GM11168 (cell line): Measurements from ENCODE around the gene DEFB108B.
"Not testable (repeated sequence)": the region's sequence is repeated elsewhere in the genome, so short reads cannot be mapped to it uniquely, and the experiment has no call there.

Experiments used
- in situ Hi-C: fragments of 300-500 bp; cut with MboI; formaldehyde crosslinking; loops from one replicate; pipeline ENCODE4 v1.12.0; 2022; ENCODE audit warnings: low sequenced_read_pairs; ENCODE audit not compliant: unreplicated experiment

DEFB108B gene

DNA sequence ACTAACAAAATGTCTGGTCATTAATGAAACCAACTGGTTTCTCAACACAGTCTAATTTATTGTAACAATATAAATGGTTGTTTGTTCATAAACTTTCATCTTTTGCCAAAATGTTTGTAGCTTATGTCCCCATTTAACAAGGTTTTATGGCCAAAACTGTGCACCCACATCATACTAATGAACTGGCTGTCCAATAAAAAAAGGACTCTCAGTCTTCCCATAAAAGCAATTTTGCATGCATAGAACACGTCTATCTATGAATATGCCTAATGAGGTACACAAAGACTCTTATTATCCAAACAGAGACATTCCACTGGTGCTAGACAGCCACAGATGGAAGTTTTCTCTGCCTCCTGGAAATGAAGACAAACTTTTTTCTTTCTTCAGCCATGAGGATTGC, at the start of gene DEFB108B:
Gene DEFB108B, plus strand, starts transcription at position 390 of the 400 bp plus-strand sequence. Its CDS starts 0 bp downstream, at position 390.
- in situ Hi-C loops: not testable (repeated sequence)

DNA sequence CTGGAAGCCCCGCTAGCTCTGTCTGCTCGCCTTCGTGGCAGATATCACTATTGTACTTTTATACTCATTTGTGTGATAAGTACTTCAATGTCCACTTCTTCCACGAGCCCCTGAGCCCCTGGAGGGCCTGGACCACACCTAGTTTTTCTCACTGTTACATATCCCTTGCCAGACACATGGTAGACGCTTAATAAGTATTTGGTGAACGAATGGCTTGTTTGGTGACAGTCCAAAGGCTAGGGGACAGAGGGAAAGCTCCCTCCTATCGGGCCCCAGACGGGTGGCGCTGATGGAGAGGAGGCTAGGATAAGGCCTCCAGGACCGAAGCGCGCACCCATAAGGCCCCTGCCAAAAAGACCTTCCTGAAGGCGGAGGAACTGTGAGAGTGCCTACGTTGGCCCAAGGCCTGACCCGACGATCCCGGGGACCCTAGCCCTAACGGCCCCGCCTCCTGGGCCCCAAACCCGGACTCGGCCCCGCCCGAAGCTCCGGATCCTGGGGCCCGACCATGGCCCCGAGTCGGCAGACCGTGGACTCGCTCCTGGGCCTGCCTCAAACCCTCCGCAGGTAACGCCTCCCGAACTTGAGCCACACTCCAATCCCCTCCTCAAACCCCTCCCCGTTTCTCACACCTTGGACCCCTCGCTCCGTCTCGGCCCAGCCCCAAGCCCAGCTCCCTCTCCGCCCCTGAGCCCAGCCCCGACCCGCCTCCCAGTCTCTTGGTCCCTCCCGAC, 46.7 kb upstream of the DEFB108B start:
- in situ Hi-C loops: not testable (repeated sequence)

- in situ Hi-C loops: not testable (repeated sequence)
These were observed 46.2 kb upstream of the DEFB108B start for GRCh38 chr11:71786848-71787097.

DNA sequence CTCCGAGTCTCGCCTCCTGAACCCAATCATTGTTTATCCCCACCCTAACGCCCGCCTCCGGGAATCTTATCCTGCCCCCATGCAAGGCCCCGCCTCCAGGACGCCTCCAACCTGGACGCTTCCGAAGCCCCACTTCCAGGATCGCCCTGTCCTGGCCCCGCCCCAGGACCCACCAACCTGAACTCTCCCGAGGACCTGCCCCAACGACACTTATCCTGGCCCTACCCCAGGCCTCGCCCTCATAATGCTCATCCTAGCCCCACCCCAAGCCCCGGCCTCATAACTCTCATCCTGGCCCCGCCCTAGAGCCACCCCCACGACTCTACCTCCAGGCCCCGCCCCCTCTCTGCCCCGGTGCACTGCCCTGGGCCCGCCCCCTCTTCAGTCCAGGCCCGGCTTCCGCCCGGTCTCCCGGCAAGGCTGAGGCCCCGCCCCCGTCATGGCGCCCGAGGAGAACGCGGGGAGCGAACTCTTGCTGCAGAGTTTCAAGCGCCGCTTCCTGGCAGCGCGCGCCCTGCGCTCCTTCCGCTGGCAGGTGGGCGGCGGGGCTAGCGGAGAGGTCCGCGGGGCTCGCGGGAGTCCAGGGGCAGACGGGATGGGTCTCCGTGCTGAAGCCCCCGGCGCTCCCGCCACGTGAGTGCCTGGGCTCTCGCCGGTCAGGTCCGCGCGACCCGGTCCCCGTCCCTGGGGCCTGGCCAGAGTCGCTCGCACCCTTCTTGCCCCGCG, 45.7 kb upstream of the DEFB108B start:
- in situ Hi-C loops: no loop called here

GRCh38 chr11:71787824-71788454, 45.1 kb upstream of the DEFB108B start:
- in situ Hi-C loops: not testable (repeated sequence)

DNA sequence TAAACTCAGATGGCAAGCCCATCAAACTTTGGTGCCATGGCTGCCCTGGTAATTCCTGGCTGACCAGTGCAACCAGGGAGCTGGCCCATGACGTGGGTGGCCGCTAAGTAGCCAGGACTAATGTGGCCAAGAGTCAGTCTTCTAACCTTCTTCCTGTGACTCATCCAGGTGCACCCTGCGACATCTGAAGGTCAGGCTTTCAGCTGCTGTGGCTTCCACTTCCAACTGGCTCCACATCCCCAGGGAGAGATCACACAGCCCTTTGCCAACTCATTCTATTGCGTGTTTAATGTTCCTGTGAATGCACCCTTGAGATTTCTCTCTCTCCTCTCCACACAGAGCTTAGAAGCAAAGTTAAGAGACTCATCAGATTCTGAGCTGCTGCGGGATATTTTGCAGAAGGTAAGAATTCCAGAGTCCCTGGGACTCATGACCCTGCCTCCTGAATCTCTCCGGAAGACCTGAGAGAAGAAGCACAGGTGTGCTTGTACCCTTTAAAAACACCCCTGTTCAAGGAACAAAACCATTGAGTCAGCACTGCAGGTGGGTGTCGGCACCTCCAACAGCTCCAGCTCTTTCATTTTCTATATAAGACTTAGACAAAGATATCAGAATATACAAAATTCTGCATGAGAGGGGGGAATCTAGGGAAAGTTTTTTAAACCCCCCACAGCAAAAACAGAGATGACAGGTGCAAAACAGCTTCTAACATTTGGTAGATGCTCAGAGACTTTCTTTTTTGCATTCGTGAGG, 43.4 kb upstream of the DEFB108B start:
- in situ Hi-C loops: not testable (repeated sequence)

DNA sequence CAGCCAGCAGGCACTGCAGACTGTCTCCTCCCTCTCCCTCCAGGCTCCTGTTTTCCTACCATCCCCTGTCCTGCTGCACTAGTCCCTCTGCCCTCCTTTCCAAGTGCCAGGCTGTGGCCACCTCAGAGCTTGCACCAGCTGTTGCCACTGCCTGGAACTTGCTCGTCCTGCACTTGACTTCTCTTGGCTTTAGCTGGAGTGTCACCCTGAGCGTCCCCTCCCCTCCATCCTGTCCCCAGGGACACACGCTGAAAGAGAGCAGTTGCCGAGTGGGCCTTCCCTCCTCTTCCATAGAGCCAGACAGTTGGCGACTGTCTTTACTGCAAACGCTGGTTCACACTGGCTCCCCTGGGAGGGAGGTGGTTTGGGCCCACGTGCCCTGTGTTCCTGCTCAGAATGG, 41.9 kb upstream of the DEFB108B start:
- in situ Hi-C loops: not testable (repeated sequence)

- in situ Hi-C loops: not testable (repeated sequence)
These were observed 40.3 kb upstream of the DEFB108B start for GRCh38 chr11:71792621-71793235.

DNA sequence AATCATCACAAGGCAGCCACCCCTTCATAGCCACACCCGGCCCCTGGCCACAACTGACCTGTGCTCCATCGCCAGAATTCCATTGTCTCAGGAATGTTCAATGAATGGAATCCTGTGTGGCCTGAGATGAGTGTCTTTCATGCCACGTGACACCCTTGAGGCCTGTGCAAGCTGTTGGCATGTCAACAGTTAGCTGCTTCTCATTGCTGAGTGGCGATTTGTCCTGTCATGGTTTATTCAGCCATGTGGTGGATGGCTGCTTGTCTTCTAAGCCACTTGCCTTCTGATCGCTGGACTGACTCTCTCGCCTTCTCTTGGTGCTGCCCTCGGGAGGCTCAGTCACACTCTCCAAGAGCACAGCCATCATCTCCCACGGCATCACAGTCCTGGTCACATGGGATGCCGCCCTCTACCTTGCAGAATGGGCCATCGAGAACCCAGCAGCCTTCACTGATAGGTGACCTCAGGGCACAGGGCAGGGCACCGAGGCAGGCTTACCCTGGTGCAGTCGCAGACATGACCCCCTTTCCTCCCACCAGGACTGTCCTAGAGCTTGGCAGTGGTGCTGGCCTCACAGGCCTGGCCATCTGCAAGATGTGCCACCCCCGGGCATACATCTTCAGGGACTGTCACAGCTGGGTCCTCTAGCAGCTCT, 38.5 kb upstream of the DEFB108B start:
- in situ Hi-C loops: not testable (repeated sequence)

GRCh38 chr11:71795236-71795635, 37.8 kb upstream of the DEFB108B start:
- in situ Hi-C loops: not testable (repeated sequence)

- in situ Hi-C loops: not testable (repeated sequence)
These were observed 37.0 kb upstream of the DEFB108B start for GRCh38 chr11:71796016-71796415.

- in situ Hi-C loops: not testable (repeated sequence)
These were observed 36.2 kb upstream of the DEFB108B start for GRCh38 chr11:71796781-71797180.

DNA sequence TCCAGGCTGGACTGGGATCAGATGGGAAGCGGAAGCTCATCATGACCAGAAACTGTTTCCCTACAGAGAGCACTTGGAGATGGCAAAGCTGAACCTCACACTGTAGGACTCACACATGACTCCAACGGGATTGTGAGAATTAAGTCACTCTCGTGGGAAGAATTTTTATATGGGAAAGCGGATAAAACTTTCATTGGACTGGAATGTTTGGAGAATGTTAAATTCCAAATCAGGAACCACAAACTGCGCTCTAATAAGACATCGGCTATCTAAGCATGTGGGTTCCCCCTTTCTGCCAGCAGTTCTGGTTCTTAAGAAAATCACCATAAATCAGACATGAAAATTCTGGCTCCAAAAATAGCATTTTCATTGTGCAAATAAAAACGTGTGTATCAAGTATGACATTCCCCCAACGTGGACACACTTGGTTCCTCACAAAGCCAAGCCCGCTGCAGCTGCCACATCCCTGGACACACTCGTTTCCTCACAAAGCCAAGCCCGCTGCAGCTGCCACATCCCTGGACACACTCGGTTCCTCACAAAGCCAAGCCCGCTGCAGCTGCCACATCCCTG, 33.4 kb upstream of the DEFB108B start:
- in situ Hi-C loops: not testable (repeated sequence)

DNA sequence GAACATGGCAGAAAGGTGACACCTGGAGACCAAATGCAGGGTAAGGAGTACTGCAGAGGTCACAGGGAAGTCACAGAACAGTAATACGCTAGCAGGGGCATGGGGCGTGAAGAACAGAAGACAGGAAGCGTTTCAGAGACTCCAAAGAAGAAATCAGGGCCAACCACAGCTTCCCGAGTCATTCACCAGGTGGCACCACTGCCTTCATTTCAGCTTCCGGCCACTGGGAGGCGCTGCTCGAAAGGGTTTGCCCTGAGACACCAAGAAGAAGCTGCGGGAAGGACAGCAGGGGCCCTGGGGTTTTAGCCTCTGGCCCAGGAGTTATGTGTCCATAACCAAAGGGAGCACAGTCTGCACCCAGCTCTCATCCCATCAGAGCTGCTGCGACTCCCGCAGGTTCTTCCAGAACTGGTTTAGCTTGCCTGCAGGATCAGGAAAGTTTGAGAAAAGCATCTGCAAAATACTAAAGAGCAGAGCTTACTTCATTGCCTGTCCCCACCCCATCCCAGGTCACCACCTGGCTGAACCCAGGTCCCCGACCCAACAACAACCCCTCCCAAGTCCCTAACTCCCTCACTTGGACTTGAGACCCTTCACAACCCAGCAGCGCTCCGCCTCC, 32.6 kb upstream of the DEFB108B start:
- in situ Hi-C loops: not testable (repeated sequence)

GRCh38 chr11:71801026-71801425, 32.0 kb upstream of the DEFB108B start:
- in situ Hi-C loops: not testable (repeated sequence)

GRCh38 chr11:71802874-71803273, 30.1 kb upstream of the DEFB108B start:
- in situ Hi-C loops: not testable (repeated sequence)

DNA sequence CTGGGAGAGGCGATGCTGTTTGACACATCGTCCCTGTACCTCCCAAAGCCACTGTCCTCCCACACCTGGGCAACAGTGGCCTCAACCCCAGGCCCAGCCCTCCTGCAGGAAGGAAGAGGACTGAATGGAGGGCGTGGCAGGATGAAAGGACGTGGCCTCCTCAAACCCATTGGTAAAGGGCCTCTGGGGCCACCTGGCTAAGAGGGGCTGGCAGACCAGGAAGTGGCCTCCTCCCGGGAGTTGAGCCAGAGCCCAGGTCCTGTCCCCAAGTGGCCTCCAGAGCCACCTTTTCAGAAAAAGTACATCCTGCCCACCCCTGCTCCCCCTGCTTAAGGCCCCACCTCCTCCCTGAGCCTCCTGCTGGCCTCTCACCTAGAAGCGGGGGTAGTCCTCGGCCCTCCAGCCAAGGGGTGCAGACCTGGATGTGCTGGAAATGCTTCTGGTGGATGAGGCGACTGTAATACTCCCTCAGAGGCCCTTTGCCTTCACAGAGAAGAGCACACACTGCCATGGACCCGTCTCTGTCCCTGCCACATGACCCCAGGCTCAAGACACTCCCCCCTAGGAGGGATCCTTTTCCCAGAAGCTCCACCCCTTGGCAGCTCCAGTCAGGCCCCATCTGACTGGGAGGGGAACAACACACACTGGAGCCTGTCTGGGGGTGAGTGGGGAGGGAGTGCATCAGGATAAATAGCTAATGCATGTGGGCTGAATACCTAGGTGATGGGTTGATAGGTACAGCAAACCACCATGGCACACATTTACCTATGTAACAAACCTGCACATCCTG, 28.6 kb upstream of the DEFB108B start:
- in situ Hi-C loops: not testable (repeated sequence)

DNA sequence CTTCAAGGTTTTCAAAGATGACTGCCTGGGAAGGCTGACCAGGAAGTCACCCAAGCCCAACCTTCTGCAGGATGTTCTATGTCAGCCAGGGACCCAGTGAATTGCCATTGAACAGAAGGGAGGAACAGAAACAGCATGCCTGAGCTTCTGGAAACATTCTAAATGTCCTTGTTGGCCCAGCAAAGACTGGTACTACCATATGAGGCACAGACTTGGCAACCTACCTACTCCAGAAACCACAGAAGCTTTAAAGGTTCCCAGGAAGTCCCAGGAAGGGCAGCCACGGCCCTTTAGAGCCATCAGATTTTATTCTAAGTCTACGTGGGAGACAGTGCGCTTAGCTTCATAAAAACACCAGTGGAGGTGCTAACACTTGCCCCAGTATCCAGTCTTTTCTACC, 20.5 kb upstream of the DEFB108B start:
- in situ Hi-C loops: not testable (repeated sequence)
